ENCODE data around the gene SOCS4. TPM values are rescaled to one million over a fixed set of nuclear protein-coding genes. Genes with fewer than 3 reads are reported as not detected.

Gene SOCS4
- total RNA-seq, 1 donor from 2014 or later: 39.6 TPM

- intact Hi-C loops (cut with micrococcal nuclease): no loop called here
- DNase-seq: no peak
- Mint-ChIP-seq H3K9me3 (no peaks in the 10 kb centered on the region), H3K4me1 (peaks cover 2% of the 10 kb centered on the region), H3K4me3 (no peak overlapping the region), H3K27me3 (peaks cover 9% of the 10 kb centered on the region), H3K36me3 (ENCODE audit: low read depth) (no peaks in the 10 kb centered on the region), H3K27ac (no peak overlapping the region)
Observed at GRCh38 chr14:55084401-55085059, 57.5 kb downstream of the SOCS4 start.

DNA sequence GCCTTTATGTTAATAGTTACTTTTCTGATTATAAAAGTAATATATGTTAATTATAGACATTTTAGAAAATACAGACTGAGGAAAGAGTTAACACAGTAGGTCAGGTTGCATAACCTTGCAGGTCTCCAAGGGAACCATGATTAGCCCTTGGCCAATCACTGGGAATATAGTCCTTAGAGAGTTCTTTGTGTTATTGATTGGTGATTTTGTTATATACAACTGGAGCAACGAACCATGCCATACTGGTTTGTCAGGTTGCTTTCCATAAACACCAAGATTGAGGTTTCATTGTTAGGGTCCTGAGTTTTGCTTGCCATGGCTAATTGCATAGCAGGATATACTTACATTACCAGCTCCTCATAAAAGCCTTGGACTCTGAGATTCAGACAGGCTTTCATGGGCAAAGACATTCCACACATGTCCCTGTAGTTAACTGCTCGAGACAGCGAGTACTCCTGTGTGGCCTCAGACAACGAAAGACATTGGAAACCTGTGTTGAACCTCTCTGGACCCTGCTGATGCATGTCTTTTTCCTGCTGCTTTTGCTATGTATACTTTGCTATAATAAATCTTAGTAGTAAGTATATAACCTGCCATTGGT is 58.1 kb downstream of the SOCS4 start:
- Mint-ChIP-seq H3K4me1 (peaks cover 2% of the 10 kb centered on the region), H3K9me3 (no peaks in the 10 kb centered on the region), H3K27ac (no peak overlapping the region), H3K4me3 (no peak overlapping the region), H3K27me3 (peaks cover 9% of the 10 kb centered on the region), H3K36me3 (ENCODE audit: low read depth) (no peaks in the 10 kb centered on the region)
- intact Hi-C loops (cut with micrococcal nuclease): no loop called here
- DNase-seq: no peak

- H3K4me3 Mint-ChIP-seq: no peak overlapping the region
- peaks cover 3% of the 10 kb centered on the region for H3K4me1 Mint-ChIP-seq
- H3K27ac Mint-ChIP-seq: no peak overlapping the region
- H3K27me3 Mint-ChIP-seq: peaks cover 11% of the 10 kb centered on the region
- no peaks in the 10 kb centered on the region for H3K36me3 Mint-ChIP-seq (ENCODE audit: low read depth)
- DNase-seq: no peak
- intact Hi-C loops (cut with micrococcal nuclease): no loop called here
- H3K9me3 Mint-ChIP-seq: no peaks in the 10 kb centered on the region
Observed at GRCh38 chr14:55086938-55087337, 59.9 kb downstream of the SOCS4 start.

DNA sequence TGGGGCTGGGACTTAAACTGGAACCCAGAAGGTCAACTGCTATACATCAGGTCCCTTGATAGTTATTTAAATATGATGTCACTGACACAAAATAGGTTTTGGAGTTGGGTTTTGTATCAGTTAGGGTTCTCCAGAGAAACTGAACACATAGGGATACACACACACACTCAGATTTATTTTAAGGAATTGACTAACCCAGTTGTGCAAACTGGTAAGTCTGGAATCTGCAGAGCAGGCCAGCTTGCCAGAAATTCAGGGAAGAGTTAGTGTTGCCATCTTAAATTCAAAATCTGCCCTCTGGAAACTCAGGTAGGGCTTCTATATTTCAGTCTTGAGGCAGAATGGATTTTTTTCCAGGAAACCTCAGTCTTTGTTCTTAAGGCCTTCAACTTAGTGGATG is 61.3 kb downstream of the SOCS4 start:
- Mint-ChIP-seq H3K4me1 (peaks cover 8% of the 10 kb centered on the region), H3K27ac (no peak overlapping the region), H3K9me3 (no peaks in the 10 kb centered on the region), H3K4me3 (no peak overlapping the region), H3K36me3 (ENCODE audit: low read depth) (no peaks in the 10 kb centered on the region), H3K27me3 (peaks cover 11% of the 10 kb centered on the region)
- DNase-seq: no peak
- intact Hi-C loops (cut with micrococcal nuclease): loop anchor here (2.0 kb wide), 1 partner anchor 42 kb away; no protein-coding TSS in a partner anchor

- Mint-ChIP-seq H3K27me3 (peaks cover 6% of the 10 kb centered on the region), H3K36me3 (ENCODE audit: low read depth) (no peaks in the 10 kb centered on the region), H3K4me3 (no peak overlapping the region), H3K9me3 (no peaks in the 10 kb centered on the region), H3K4me1 (peaks cover 12% of the 10 kb centered on the region), H3K27ac (no peak overlapping the region)
- DNase-seq: no peak
- intact Hi-C loops (cut with micrococcal nuclease): no loop called here
Observed at GRCh38 chr14:55092341-55092740, 65.3 kb downstream of the SOCS4 start.

- Mint-ChIP-seq H3K27ac (no peak overlapping the region), H3K36me3 (ENCODE audit: low read depth) (peaks cover 4% of the 10 kb centered on the region), H3K27me3 (peaks cover 2% of the 10 kb centered on the region), H3K4me3 (no peak overlapping the region), H3K9me3 (no peaks in the 10 kb centered on the region), H3K4me1 (peaks cover 25% of the 10 kb centered on the region)
- DNase-seq: no peak
- intact Hi-C loops (cut with micrococcal nuclease): no loop called here
Observed at GRCh38 chr14:55094292-55095157, 67.5 kb downstream of the SOCS4 start.

DNA sequence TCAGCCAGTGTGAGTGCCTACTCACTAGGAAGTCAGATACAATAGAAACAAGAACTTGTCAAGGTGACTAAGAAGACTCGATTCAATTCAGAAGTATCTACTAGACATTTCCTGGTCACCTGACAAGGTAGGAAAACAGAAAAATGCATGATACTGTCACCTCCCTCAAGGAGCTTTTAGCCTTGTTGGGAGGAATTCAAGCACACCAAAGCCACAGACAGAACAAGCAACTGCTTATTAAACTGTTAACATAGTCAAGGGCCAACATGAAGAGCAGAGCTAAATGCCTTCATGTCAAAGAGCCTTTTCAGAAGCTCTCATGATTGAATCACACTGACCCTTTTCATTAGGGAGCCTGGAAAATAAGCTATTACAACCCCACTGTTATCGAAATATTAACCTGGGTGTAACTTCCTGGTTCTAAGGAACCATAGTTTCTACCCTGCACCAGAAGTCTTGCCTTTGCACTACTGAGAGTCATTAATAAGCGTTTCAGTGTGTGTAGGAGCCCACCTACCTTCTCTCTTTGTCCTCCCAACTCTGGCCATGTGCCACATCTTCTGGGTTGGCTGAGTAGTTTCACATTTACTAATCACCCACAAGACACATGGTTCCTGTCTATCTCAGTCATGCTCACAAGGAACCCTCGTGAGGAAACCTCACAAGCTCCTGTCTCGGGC is 71.0 kb downstream of the SOCS4 start:
- H3K27ac Mint-ChIP-seq: peak overlapping the region; percentile 88
- no peaks in the 10 kb centered on the region for H3K9me3 Mint-ChIP-seq
- H3K36me3 Mint-ChIP-seq (ENCODE audit: low read depth): peaks cover 4% of the 10 kb centered on the region
- no peaks in the 10 kb centered on the region for H3K27me3 Mint-ChIP-seq
- peak; percentile 82 for DNase-seq
- H3K4me1 Mint-ChIP-seq: peaks cover 37% of the 10 kb centered on the region
- intact Hi-C loops (cut with micrococcal nuclease): no loop called here
- peak overlapping the region; percentile 41 for H3K4me3 Mint-ChIP-seq

DNA sequence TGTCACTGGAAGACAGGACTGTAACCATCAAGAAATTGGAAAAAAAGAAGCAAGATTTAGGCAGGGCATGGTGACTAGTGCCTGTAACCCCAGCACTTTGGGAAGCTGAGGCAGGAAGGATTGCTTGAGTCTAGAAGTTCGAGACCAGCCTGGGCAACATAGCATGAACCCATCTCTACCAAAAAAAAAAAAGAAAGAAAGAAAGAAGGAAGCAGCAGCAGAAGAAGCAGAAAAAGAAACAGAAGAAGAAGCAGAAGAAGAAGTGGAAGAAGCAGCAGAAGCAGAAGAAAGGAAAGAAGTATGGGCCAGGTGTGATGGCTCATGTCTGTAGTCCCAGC is 71.5 kb downstream of the SOCS4 start:
- Mint-ChIP-seq H3K9me3 (no peaks in the 10 kb centered on the region), H3K4me1 (peaks cover 41% of the 10 kb centered on the region), H3K27ac (peak overlapping the region; percentile 88), H3K36me3 (ENCODE audit: low read depth) (peaks cover 4% of the 10 kb centered on the region), H3K27me3 (no peaks in the 10 kb centered on the region), H3K4me3 (peak overlapping the region; percentile 41)
- DNase-seq: no peak
- intact Hi-C loops (cut with micrococcal nuclease): no loop called here

Other genes starting within 250 kb of the SOCS4 start
- gene GCH1, start 124.4 kb upstream of the SOCS4 start, total RNA-seq: 49.8 and 49.9 TPM in 2 replicates
- 60.7 and 63.0 TPM in 2 replicates for gene WDHD1, start 137 bp upstream of the SOCS4 start, total RNA-seq
- 142 and 144 TPM in 2 replicates for gene MAPK1IP1L, start 24.4 kb downstream of the SOCS4 start, total RNA-seq
- gene LGALS3, start 102.0 kb downstream of the SOCS4 start, total RNA-seq: 11.1 and 12.2 TPM in 2 replicates
- gene DLGAP5, start 164.3 kb downstream of the SOCS4 start, total RNA-seq: 28.7 and 32.4 TPM in 2 replicates
- 25.3 and 26.2 TPM in 2 replicates for gene FBXO34, start 244.2 kb downstream of the SOCS4 start, total RNA-seq